Upper lobe of right lung (tissue), 1 donor: ENCODE measurements around the gene RNF157. TPM values are rescaled to one million over a fixed set of nuclear protein-coding genes. Genes with fewer than 3 reads are reported as not detected.

Experiments
- ATAC-seq: fragments of 200-7000 bp; cut with Tn5 transposase; one replicate; pipeline ENCODE4 v1.9.1; 2020; ENCODE audit warnings: mild to moderate bottlenecking, moderate library complexity
- DNase-seq: peaks from one replicate; pipeline ENCODE4 v3.0.0-alpha.2; 2020
- H3K27ac ChIP-seq: fragments of 200-600 bp; one replicate; pipeline ENCODE4 v1.8.0; 2022
- H3K27me3 ChIP-seq: fragments of 200-600 bp; one replicate; pipeline ENCODE4 v1.8.0; 2022; ENCODE audit warnings: mild to moderate bottlenecking
- H3K36me3 ChIP-seq: fragments of 200-600 bp; one replicate; pipeline ENCODE4 v1.8.0; 2022
- H3K4me1 ChIP-seq: fragments of 200-600 bp; one replicate; pipeline ENCODE4 v1.8.0; 2022
- H3K4me3 ChIP-seq: fragments of 200-600 bp; one replicate; pipeline ENCODE4 v1.8.0; 2022; ENCODE audit warnings: mild to moderate bottlenecking
- H3K9me3 ChIP-seq: fragments of 200-600 bp; one replicate; pipeline ENCODE4 v1.8.0; 2022
- intact Hi-C: fragments of 100-400 bp; cut with DNase I; formaldehyde crosslinking; loops from one replicate; pipeline ENCODE4 v1.11.0; 2022
- long read RNA-seq: library from polyadenylated mRNA; unstranded; transcript quantifications from one replicate; pipeline ENCODE4 v2.0.0, GENCODE V29; 2021
- total RNA-seq: library from RNA; stranded (reverse); fragmentation: NEBNext Ultra II Directional; extraction: Animal tissue kit (Norgen Biotek cat#: 25700); gene quantifications from one replicate; pipeline ENCODE4 v1.2.1, GENCODE V29; 2021
- TF ChIP-seq, protein P1 (sequence below): fragments of 200-600 bp; IDR thresholded peaks from one replicate; pipeline ENCODE4 v1.8.0; 2022; ENCODE audit warnings: antibody characterized with exemption
- donor health status: DM: no; HTN: yes; CAD: no; lungs with severe emphysema.

The RNF157 gene
- 3.8 TPM for total RNA-seq
- long read RNA-seq, full-length matches to known transcripts = 1 of 7 reads
- long read RNA-seq, partial matches to known transcripts = 0 of 7 reads
- long read RNA-seq, other reads (novel, unspliced or antisense) = 6 of 7 reads

DNA sequence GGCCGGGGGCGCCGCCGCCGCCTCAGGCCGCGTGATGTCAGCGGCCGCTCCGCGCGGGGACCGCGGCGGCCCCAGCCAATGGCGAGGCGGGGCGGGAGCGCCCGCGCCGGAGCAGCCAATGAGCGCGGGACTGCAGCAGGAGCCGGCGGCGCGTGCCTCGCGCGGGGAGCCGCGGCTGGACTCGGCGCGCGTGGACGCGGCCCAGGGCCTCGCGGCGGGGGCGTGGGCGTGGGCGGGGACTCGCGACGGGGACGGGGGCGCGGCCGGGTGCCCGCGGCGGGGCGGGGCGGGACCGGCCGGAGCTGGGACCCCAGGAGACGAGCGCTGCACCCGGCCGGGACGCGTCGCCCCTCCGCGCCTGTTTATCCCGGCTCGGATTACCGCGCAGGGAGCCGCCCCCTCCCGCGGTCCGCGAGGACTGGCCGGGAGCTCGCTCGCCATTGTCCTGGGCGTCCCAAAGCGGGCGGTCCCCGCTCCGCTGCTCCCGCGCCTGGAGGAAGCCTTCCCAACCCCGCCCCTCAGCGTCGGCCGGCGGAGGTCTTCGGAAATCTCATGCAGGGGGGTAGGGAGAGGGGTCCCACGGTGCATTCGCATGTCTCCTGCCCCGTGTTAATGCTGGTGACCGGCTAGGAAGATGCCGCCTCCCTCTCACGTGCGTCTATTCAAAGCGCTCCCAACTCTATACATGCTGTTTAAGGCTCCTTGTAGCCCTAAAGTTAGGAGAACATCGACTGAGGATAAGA, at the start of gene RNF157:
RNF157 (minus strand) TSS at position 33 of the 743 bp plus-strand sequence. CDS start 253 bp downstream, outside the sequence.
- DNase-seq = peak; percentile 80
- H3K27ac ChIP-seq = no peak within 1 kb of the TSS
- intact Hi-C loops = no loop called here

DNA sequence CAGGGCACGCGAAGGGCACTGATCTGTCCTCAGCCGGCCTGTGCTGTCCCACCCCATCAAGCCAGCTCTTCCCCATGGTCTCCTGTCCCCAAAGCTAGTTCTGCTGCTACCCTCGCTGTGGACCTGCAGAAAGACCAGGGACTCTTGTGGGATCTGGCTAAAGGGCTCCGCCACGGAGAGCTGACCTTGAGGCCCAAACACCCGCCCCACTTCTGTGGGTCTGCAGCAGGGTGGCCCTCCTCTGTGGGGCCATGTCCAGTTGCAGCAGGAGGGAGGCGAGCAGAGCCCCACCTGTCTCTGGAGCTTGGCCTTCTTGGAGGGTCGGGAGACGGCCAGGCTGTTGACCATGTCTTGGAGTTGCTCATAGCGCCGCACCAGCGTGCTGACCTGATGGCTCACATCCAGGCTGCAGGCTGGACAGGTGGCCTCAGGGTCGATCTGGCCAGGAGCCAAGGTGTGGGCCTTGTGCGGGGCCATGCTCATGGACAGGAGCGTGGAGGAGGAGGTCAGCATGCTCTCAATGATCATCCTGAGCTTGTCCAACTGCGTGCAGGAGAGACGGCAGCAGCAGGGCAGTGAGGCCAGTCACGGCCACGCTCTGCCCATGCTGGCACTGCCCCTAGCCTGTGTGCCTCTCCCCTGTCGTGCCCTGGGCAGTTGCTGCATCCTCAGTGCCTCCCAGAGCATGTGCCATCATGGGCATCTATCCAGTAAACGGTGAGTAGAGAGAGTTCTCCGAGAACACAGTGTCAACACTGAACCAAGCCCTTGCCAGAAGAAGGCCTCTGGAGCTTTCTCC, 41.5 kb upstream of the RNF157 start:
- Histone ChIP-seq H3K4me1 (peaks cover 6% of the 10 kb centered on the region), H3K27ac (no peak overlapping the region), H3K9me3 (no peaks in the 10 kb centered on the region), H3K27me3 (no peaks in the 10 kb centered on the region), H3K4me3 (no peak overlapping the region), H3K36me3 (no peaks in the 10 kb centered on the region)
- intact Hi-C loops = loop anchor here (5.0 kb wide), 1 partner anchor 159 kb away; no protein-coding TSS in a partner anchor
- TF ChIP-seq, protein P1, sequence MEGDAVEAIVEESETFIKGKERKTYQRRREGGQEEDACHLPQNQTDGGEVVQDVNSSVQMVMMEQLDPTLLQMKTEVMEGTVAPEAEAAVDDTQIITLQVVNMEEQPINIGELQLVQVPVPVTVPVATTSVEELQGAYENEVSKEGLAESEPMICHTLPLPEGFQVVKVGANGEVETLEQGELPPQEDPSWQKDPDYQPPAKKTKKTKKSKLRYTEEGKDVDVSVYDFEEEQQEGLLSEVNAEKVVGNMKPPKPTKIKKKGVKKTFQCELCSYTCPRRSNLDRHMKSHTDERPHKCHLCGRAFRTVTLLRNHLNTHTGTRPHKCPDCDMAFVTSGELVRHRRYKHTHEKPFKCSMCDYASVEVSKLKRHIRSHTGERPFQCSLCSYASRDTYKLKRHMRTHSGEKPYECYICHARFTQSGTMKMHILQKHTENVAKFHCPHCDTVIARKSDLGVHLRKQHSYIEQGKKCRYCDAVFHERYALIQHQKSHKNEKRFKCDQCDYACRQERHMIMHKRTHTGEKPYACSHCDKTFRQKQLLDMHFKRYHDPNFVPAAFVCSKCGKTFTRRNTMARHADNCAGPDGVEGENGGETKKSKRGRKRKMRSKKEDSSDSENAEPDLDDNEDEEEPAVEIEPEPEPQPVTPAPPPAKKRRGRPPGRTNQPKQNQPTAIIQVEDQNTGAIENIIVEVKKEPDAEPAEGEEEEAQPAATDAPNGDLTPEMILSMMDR = no peak
- DNase-seq = no peak
- no peak for ATAC-seq

More for the DNA sequence above, at the start of gene RNF157:
- Histone ChIP-seq H3K4me1 (peaks cover 14% of the 10 kb centered on the region), H3K9me3 (no peaks in the 10 kb centered on the region), H3K27me3 (no peaks in the 10 kb centered on the region), H3K36me3 (no peaks in the 10 kb centered on the region), H3K4me3 (peak within 1 kb of the TSS; percentile 61)
- TF ChIP-seq, protein P1 = no peak
- ATAC-seq = peak; percentile 93

DNA sequence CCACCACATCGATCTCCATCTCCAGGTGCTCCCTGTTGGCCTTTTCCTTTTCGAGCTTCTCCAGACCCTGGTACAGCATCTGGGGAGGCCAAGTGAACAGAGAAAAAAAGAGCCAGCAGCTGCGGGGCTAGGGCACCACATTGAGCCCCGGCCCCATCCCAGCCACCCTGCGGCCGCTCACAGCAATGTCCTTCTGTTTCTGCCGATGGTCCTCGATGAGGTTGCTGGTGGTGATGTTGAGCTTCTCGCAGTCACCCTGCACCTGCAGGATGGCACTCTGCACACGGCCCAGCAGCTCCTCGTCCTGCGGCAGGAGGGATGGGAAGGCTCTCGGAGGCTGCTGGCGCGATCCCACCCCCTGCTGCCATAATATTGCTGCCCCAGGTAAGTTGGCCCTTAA, 40.4 kb upstream of the RNF157 start:
- intact Hi-C loops = loop anchor here (5.0 kb wide), 1 partner anchor 158 kb away; no protein-coding TSS in a partner anchor
- peaks cover 6% of the 10 kb centered on the region for H3K4me1 ChIP-seq
- H3K27me3 ChIP-seq = no peaks in the 10 kb centered on the region
- no peaks in the 10 kb centered on the region for H3K36me3 ChIP-seq
- DNase-seq (no peak), ATAC-seq (no peak)
- H3K4me3 ChIP-seq = no peak overlapping the region
- TF ChIP-seq, protein P1 = no peak
- H3K27ac ChIP-seq = no peak overlapping the region
- H3K9me3 ChIP-seq = no peaks in the 10 kb centered on the region

DNA sequence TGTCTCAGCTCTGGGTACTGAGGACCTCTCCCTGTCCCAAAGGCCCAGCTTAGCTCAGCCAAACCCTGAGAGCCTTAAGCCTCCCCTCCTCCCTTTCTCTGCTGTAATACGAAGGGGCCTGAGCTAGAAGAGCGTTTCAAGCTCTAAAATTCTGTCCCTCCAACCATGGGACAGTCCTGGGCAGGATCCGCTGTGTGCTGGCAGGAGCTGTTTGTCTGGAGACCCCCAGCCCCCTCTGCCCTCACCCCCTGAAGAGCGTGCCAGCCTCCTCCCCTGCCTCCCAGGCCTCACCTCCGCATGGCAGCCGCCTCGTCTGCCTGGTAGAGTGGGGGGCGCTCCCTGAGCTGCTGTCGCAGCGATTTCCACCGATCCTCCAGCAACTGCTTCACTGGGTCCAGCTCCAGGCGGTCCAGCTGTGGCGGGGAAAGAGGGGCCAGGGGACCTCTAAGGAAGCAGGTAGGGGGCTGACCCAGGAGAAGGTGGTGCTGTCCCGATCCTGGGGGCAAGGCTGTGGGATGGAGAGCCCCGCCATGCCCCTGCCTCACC, 39.5 kb upstream of the RNF157 start:
- intact Hi-C loops = loop anchor here (5.0 kb wide), 1 partner anchor 158 kb away; no protein-coding TSS in a partner anchor
- Histone ChIP-seq H3K27ac (no peak overlapping the region), H3K27me3 (no peaks in the 10 kb centered on the region), H3K9me3 (no peaks in the 10 kb centered on the region), H3K36me3 (no peaks in the 10 kb centered on the region), H3K4me1 (peaks cover 6% of the 10 kb centered on the region), H3K4me3 (no peak overlapping the region)
- TF ChIP-seq, protein P1 = no peak
- DNase-seq = no peak
- no peak for ATAC-seq

DNA sequence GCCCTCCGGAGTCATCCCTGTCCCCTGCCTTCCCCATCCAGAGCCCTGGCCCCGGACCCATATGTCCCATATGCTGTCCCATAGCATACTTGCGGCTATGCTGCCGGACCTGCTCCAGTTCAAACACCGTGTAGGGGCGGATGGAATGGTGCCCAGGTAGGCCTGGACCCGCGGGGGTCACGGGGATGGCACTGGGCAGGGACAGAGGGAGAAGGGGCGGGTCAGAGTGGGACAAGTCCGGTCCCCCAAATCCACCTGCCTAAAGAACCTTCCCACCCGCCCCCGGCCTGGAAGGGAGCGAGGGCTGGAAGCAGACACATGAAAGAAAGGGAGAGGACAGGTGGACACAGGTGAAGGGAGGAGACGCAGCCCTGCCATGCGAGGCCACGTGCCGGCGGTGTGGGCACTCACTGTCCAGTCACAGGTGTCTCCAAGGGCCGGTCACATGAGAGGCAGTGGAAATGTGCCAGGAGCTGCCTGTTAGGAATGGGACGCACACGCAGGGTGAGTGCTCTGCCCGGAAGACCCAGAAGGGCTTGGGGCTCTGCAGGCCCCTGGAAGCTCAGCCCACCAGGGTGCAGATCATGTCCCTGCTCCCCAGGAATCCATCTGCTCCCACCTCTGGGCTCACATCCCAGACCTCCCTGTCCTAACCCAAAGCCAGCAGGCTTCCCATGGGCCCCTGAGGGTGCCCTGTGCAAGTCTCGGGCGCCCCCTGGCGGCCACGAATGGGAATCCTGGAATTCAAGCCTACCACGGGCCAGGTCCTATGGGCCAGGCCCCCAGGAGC, 38.9 kb upstream of the RNF157 start:
- intact Hi-C loops = no loop called here
- ATAC-seq (peak; percentile 91), DNase-seq (peak; percentile 94)
- H3K9me3 ChIP-seq = no peaks in the 10 kb centered on the region
- H3K36me3 ChIP-seq = no peaks in the 10 kb centered on the region
- H3K4me3 ChIP-seq = no peak overlapping the region
- H3K4me1 ChIP-seq = peaks cover 11% of the 10 kb centered on the region
- H3K27me3 ChIP-seq = no peaks in the 10 kb centered on the region
- H3K27ac ChIP-seq = no peak overlapping the region
- TF ChIP-seq, protein P1 = peak; percentile 98
